Fibroblast of skin of back (primary cell): ENCODE measurements around the gene OSBPL2.

Source experiments
- DNase-seq: peaks from one replicate; pipeline ENCODE4 v3.0.0-alpha.2; 2013

The OSBPL2 gene

GRCh38 chr20:62208061-62208794 is 30.1 kb upstream of the OSBPL2 start:
- no peak for DNase-seq

GRCh38 chr20:62208795-62209755 is 29.2 kb upstream of the OSBPL2 start:
- DNase-seq: no peak

GRCh38 chr20:62209850-62210495 is 28.3 kb upstream of the OSBPL2 start:
- no peak for DNase-seq

DNA sequence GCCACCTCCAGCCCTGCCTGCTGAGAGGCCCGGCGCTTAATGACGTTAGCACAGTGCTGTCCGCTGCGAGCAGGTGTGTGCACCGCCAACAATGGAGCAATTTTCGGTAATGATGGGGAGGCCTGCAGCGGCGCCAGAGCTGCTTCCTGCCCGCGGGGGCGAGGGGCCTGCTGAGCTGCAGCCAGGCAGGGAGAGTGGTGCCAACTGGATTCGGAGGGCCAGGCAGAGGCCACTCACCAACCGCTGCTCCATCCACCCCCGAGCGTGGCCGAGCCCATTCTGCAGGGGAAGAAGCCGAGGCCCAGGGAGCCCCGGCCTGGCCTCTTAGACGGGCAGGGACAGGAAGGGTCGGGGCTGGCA is 27.8 kb upstream of the OSBPL2 start:
- DNase-seq: no peak

DNA sequence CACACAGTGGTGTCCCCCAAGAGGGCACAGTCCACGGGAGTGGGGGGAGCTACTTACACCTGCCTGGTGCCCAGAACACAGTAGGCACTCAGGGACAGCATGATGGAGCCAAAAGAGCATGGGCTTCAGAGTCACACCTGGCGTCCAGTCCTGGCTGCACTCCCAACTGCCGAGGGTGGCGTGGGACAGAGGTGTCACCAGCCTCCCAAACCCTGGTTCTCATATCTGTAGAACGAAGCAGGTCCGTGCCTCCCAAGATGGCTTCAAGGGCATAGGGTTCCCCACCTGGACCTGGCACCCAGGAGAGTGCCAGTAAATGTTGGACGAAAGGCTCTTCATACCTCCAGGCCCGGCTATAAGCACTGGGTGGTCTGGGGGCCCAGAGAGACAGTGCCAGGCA is 27.1 kb upstream of the OSBPL2 start:
- DNase-seq: no peak

DNA sequence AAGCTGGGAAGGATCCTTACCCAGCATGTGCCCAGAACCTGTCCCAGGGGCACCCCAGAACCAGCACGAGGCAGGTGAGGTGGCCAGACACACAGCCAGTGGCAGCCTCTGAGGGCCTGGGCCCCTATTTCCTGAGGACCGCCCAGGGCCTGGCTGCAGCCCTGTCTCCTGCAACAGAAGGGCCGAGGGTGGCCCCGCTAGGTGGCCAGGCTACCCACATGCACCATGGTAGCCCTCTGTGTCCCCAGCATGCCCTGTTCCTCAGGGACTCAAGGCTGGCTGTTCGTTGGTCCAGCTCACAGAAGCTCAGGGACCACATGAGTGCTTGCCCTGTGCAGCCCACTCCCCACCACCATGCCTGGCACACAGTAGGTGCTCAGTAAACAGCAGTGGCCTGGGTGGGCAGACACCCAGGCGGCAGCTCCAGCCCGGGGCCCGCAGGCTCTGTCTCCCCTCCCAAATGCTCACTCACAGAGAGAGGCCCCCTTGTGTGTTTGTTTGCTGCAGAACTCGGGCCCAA is 26.5 kb upstream of the OSBPL2 start:
- no peak for DNase-seq

GRCh38 chr20:62212299-62212698 is 26.0 kb upstream of the OSBPL2 start:
- DNase-seq: no peak

- DNase-seq: no peak
Observed at GRCh38 chr20:62214067-62214466, 24.3 kb upstream of the OSBPL2 start.

- no peak for DNase-seq
Observed at GRCh38 chr20:62215020-62215990, 23.0 kb upstream of the OSBPL2 start.

DNA sequence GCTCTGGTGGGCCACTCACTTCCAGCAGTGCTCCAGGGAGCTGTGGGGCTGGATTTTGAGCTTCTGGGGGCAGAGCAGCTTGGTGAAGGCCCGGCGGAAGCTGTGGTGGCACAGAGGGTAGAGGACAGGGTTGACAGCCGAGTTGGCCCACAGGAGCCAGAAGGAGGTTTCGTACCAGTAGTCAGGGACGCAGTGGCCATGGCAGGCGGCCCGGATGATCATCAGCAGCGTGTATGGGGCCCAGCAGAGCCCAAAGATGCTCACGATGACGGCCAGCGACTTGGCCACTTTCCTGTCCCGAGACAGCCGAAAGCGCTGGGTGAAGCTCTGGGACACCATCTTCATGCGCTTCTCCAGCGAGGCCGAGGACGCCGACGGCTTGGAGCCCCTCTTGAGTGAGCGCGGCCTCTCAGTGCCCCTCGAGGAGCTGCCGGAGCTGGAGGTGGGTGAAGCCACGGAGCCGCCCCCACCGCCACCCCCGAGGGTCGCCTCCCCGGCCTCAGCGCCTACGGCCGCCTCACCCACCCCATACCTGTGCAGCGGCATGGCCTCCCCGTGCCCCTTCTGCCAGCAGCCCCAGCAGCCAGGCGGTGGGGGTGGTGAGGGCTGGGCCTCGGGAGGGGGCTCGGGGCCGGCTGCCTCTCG is 22.2 kb upstream of the OSBPL2 start:
- DNase-seq: no peak

GRCh38 chr20:62216636-62217566 is 21.4 kb upstream of the OSBPL2 start:
- DNase-seq: no peak

DNA sequence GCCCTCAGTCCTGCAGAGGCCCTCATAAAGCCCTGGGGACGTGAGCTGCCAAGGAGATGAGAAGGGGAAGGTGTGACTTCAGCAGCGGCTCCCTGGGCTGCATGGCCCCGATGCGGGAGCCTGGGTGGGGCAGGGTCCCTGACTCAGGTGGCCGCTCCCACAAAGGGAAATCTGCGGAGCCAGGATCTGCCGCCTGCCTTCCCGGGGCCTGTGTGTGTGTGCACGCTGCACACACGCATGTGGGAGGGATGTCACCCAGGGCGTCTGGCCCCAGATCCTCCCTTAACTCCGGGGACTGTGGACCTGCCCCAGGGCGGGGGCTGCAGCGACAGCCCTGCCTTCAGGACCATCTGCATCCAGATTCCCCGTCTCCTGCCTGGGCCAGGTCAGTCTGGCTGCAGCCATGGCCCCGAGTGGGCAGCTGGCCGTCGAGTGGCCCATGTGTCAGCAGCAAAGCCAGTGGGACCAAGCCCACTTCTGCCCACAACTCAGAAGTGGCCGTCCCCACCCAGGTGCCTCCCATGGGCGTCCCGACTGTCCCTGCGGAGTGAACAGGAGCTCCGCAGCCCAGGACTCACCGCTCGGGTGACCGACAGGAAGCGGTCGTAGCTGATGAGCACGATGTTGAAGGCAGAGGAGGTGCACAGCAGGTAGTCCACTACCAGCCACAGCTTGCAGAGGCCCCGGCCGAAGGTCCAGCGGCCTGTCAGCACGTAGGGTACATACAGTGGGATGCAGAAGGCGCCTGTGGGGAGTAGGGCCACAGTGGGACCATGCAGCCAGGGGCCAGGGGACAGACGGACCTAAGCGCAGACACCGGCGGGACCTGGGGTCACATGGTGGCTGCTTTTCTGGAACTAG is 20.2 kb upstream of the OSBPL2 start:
- no peak for DNase-seq

- no peak for DNase-seq
Observed at GRCh38 chr20:62219101-62219991, 19.0 kb upstream of the OSBPL2 start.

- peak; percentile 27 for DNase-seq
Observed at GRCh38 chr20:62219992-62220665, 18.2 kb upstream of the OSBPL2 start, which contains the start of gene HRH3. Gene HRH3, minus strand, starts transcription at chr20:62220278. Its CDS starts 308 bp downstream, at chr20:62219970.

- no peak for DNase-seq
Observed at GRCh38 chr20:62220666-62221568, 17.4 kb upstream of the OSBPL2 start.

DNA sequence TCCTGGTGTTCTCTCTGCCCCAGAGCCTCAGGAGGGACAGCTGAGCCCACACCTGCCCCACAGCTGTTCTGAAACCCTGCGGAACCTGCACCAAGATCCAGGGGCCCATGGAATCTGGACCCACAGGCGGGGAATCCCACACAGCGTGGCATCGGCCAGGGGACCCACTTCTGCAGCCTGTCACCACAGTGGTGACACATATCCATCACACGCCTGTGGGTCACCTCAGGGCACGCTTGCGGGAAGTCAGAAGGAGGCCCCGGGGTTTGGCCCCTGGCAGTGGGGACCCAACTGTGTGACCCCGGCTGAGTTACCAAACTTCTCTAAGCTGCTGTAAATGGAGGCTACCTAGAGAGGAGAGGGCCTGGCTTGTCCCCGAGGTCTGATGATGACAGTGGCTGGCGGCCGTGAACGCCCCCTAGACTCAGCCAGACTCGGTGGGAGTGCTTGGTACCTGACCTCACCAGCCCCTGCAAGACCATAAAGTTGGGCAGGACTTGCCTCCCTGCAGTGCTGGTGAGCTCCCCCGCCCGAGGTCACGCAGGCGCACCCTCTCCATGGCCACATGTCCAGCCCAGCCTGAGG is 16.0 kb upstream of the OSBPL2 start:
- DNase-seq: no peak
